C4-2B (cell line): ENCODE results near the gene LIMS1.

Experiments
- H3K27ac ChIP-seq: fragments of 450-650 bp; 2 replicates; pipeline ENCODE4 v1.5.1; 2017
- CTCF ChIP-seq: fragments of 450-650 bp; conservative IDR thresholded peaks from 2 replicates; pipeline ENCODE4 v1.5.1; 2017; ENCODE audit warnings: mild to moderate bottlenecking
- ZFX ChIP-seq: fragments of 450-650 bp; IDR thresholded peaks from 2 replicates; pipeline ENCODE4 v1.6.1; 2017

Gene LIMS1

GRCh38 chr2:108604196-108604595 is 69.9 kb downstream of the LIMS1 start:
- no peak for TF ChIP-seq CTCF
- no peak for TF ChIP-seq ZFX
- no peak overlapping the region for H3K27ac ChIP-seq

GRCh38 chr2:108605947-108606346 is 71.7 kb downstream of the LIMS1 start:
- no peak overlapping the region for H3K27ac ChIP-seq
- TF ChIP-seq CTCF: no peak
- TF ChIP-seq ZFX: no peak

- H3K27ac ChIP-seq: no peak overlapping the region
- peak; percentile 81 for TF ChIP-seq CTCF
- TF ChIP-seq ZFX: no peak
These were observed 73.5 kb downstream of the LIMS1 start for GRCh38 chr2:108607706-108608301.

- H3K27ac ChIP-seq: no peak overlapping the region
- TF ChIP-seq CTCF (no peak), ZFX (no peak)
These were observed 76.8 kb downstream of the LIMS1 start for GRCh38 chr2:108611021-108611420.

GRCh38 chr2:108612153-108612513 is 77.9 kb downstream of the LIMS1 start:
- TF ChIP-seq ZFX: no peak
- no peak for TF ChIP-seq CTCF
- peak overlapping the region; percentile 86 for H3K27ac ChIP-seq

- TF ChIP-seq ZFX (no peak), CTCF (no peak)
- H3K27ac ChIP-seq: peak overlapping the region; percentile 86
These were observed 78.4 kb downstream of the LIMS1 start for GRCh38 chr2:108612514-108613183.

GRCh38 chr2:108613261-108614042 is 79.2 kb downstream of the LIMS1 start:
- peak overlapping the region; percentile 86 for H3K27ac ChIP-seq
- TF ChIP-seq ZFX: no peak
- no peak for TF ChIP-seq CTCF
